ENCODE measurements around the gene DYNLT1.
"Not testable (repeated sequence)": the region's sequence is repeated elsewhere in the genome, so short reads cannot be mapped to it uniquely, and the experiment has no call there.

Gene DYNLT1

DNA sequence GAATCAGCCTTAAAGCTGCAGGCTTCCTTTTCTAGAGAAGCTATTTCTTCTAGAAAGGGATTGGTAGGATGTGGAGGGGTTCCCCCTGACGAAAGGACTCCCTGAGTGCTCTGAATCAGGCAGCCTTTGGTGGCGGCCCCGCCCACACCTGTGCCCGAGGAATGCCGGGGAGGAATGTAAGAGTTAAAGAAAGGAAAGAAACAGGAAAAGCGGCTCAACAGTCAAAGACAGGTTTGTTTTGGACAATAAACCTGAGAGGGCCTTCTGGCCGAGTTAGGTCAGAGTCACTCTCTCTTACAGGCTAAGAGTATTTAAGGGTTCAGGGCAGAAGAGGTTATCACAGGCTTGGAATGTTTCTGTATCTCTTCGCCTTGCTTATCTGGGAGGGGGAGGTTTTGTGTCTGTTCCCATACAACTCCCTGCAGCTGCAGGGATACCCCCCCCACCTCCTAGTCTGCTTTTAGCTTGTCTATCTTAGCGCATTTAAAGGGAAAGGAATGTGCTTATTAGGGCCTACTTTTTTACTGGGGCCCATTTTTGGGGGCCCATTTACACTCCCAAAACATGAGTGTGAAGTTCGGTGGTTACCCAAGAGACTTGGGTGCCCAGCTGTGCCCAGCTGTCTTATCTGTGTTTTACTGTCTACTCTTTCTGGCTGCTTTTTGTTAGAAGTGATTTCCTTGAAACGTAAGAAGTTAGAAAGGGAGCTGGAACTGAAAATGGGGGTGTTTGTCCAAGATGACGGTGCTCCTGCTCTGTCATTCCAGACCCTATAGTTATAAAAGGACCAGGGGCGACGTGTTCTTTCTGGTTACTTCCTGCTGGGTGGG lies 32.8 kb downstream of the DYNLT1 start:
- no peak overlapping the region for H3K27ac Mint-ChIP-seq
- no peak overlapping the region for H3K4me3 Mint-ChIP-seq
- peaks cover 4% of the 10 kb centered on the region for H3K9me3 Mint-ChIP-seq
- no peaks in the 10 kb centered on the region for H3K27me3 Mint-ChIP-seq (ENCODE audit: low read depth)
- H3K36me3 Mint-ChIP-seq (ENCODE audit: low read depth): peaks cover 67% of the 10 kb centered on the region
- no peaks in the 10 kb centered on the region for H3K4me1 Mint-ChIP-seq (ENCODE audit: low read depth)
- DNase-seq (ENCODE audit: low spot score): no peak

DNA sequence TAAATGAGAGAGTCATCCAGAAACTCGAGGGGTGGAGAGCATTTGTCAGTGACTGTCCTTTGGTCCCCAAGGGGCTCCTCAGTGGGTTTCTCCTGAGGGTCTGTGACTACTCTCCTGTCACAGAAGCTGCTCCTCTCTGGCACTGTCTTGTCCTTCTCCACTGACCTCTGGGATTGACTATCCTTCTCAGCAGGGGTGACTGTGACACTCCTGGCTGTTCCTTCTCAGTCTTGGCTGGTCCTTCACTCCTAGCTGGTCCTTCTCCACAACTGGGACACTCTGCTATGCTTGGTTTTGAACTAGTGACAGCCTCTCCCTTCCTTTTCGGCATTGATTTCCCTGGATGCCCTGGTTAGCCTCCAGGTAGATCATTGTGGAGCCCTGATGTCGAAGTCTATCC lies 33.5 kb downstream of the DYNLT1 start:
- H3K4me1 Mint-ChIP-seq (ENCODE audit: low read depth): no peaks in the 10 kb centered on the region
- H3K27ac Mint-ChIP-seq: no peak overlapping the region
- H3K36me3 Mint-ChIP-seq (ENCODE audit: low read depth): peaks cover 64% of the 10 kb centered on the region
- peaks cover 4% of the 10 kb centered on the region for H3K9me3 Mint-ChIP-seq
- no peak overlapping the region for H3K4me3 Mint-ChIP-seq
- no peak for DNase-seq (ENCODE audit: low spot score)
- H3K27me3 Mint-ChIP-seq (ENCODE audit: low read depth): no peaks in the 10 kb centered on the region

DNA sequence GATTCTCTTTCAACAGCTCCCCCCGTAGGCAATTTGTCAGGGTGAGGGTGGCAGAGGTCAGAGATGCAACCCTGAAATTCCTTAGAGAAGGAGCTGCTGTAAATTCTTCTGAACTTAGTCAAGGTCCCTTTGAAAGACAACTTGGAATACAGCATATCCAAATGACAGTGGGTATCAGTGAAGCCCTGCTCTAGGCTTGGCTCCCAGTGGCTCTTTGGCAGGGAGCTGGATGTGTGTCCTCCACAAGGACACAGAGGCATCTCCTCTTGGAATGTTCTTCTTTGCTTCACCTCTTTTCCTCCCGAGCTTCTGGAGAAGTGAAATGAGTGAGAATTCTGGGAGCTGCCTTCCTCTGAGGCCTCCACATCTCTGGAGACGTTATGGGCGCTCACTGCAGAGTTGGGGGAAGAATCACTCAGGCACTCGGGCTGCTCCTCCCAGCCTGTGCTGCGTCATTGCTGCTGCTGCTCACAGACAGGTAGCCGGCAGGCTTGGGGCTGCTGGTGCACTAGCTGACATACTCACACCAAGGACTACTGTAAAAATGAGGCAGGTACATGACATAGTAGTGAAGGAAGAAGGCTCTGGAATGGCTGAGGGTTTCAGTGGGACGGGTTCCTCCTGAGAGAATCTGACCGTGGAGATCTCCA lies 34.1 kb downstream of the DYNLT1 start:
- Mint-ChIP-seq H3K4me1 (ENCODE audit: low read depth) (peaks cover under 1% of the 10 kb centered on the region), H3K9me3 (peaks cover 4% of the 10 kb centered on the region), H3K4me3 (no peak overlapping the region), H3K36me3 (ENCODE audit: low read depth) (peaks cover 63% of the 10 kb centered on the region), H3K27ac (no peak overlapping the region), H3K27me3 (ENCODE audit: low read depth) (no peaks in the 10 kb centered on the region)
- DNase-seq (ENCODE audit: low spot score): no peak

DNA sequence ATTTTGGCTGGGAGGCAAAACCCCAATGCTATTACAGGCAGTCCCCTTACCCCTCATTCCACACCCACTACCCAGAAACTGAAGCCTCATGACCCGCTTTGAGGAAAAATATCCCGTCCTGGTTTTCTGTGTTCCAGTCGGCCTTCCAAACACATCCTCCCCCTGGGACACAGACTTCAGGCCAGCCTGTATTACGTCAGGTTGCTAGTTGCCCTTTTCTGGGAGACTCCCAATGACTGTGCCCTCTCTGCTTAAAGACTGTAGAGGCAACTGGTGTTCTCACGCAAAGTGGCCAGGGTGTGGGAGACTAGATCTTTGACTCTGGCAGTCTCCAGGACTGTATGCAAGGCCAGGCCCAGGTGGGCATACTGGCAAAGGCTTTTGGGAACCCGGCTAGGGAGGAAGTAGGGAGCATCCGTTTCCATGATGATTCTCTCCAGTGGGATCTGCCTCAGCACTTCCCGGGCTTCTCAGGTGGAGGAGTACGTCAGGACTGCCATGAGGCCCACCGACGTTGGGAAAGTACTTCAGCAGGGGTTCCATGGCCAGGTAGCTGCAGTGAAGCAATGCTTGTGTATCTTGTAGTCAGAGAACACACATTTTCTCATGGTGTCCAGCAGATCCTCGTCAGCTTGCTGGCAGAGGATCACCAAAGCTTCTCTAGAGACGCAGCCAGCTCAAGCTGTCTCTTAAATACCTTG lies 34.9 kb downstream of the DYNLT1 start:
- Mint-ChIP-seq H3K36me3 (ENCODE audit: low read depth) (peaks cover 57% of the 10 kb centered on the region), H3K27ac (no peak overlapping the region), H3K4me3 (no peak overlapping the region), H3K4me1 (ENCODE audit: low read depth) (peaks cover 3% of the 10 kb centered on the region), H3K27me3 (ENCODE audit: low read depth) (no peaks in the 10 kb centered on the region), H3K9me3 (no peaks in the 10 kb centered on the region)
- no peak for DNase-seq (ENCODE audit: low spot score)

DNA sequence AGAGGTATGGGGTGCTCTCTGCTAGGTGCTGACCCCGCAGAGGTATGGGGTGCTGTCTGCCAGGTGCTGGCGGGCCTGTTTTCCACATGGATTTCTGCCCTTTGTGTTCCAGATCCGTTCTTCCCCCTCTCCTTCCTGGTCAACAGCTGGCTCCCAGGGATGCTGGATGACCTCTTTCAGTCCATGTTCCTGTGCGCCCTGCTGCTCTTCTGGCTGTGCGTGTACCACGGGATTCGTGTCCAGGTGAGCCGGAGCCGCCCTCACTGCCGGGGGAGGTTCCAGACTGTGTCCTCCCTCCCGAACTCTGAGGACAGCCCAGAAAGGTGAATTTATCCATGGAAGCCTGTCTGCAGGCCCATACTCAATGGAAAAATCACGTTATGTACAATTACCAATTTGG lies 36.3 kb downstream of the DYNLT1 start:
- Mint-ChIP-seq H3K27ac (no peak overlapping the region), H3K27me3 (ENCODE audit: low read depth) (no peaks in the 10 kb centered on the region), H3K36me3 (ENCODE audit: low read depth) (peaks cover 55% of the 10 kb centered on the region), H3K4me1 (ENCODE audit: low read depth) (peaks cover 3% of the 10 kb centered on the region), H3K4me3 (no peak overlapping the region), H3K9me3 (no peaks in the 10 kb centered on the region)
- no peak for DNase-seq (ENCODE audit: low spot score)

DNA sequence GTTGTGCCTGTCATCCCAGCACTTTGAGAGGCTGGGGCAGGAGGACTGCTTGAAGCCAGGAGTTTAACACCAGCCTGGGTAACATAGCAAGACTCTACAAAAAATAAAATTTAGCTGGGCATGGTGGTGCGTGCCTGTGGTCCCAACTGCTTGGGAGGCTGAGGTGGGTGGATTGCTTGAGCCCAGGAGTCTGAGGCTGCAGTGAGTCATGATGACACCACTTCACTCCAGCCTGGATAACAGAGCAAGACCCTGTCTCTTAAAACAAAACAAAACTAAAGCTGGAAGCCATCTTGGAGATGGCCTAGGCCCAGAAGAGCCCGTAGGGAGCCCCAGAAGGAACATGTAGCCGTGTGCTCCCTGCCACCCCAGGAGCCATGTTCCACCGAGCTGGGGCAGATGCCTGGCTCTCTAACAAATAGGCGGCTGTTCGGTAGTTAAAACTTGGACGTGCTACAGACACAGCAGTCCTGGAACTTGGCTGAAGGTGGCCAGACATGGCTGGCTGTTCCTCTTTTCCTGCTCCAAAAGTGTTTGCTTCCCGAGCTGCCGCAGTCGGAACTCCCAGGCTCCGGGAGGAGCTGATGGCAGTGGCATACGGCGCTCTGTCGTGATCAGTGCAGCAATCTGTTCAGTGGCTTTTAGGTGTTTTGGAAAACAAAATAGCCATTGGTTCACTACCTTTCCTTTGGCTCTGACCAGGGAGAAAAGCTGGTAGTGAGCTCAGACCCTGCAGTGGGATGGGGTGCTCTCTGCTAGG lies 37.0 kb downstream of the DYNLT1 start:
- Mint-ChIP-seq H3K27me3 (ENCODE audit: low read depth) (no peaks in the 10 kb centered on the region), H3K36me3 (ENCODE audit: low read depth) (peaks cover 54% of the 10 kb centered on the region)

DNA sequence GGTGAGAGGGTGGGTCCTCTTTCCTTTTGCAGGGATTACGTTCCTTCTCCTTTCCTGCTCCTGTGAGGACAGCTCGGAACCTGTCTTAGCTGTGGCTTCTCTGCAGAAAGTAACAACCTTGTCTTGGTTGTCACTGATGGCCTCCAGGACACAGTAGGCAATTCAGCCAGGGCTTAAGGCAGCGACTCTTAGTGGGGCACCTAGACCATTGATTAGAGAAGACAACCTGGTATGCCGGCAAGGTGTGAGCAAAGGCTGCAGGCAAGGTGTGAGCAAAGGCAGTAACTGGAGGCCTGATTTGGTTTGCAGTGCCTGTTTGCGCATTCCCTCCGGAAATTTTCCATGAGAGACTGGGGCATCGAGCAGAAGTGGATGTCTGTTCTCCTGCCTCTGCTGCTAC lies 37.6 kb downstream of the DYNLT1 start:
- no peak for DNase-seq (ENCODE audit: low spot score)
- Mint-ChIP-seq H3K4me3 (no peak overlapping the region), H3K4me1 (ENCODE audit: low read depth) (peaks cover 3% of the 10 kb centered on the region), H3K9me3 (no peaks in the 10 kb centered on the region), H3K27me3 (ENCODE audit: low read depth) (no peaks in the 10 kb centered on the region), H3K36me3 (ENCODE audit: low read depth) (peaks cover 47% of the 10 kb centered on the region), H3K27ac (no peak overlapping the region)

More for the DNA sequence above, 37.0 kb downstream of the DYNLT1 start:
- H3K27ac Mint-ChIP-seq: no peak overlapping the region
- H3K9me3 Mint-ChIP-seq: no peaks in the 10 kb centered on the region
- no peak for DNase-seq (ENCODE audit: low spot score)
- no peak overlapping the region for H3K4me3 Mint-ChIP-seq
- peaks cover 3% of the 10 kb centered on the region for H3K4me1 Mint-ChIP-seq (ENCODE audit: low read depth)

DNA sequence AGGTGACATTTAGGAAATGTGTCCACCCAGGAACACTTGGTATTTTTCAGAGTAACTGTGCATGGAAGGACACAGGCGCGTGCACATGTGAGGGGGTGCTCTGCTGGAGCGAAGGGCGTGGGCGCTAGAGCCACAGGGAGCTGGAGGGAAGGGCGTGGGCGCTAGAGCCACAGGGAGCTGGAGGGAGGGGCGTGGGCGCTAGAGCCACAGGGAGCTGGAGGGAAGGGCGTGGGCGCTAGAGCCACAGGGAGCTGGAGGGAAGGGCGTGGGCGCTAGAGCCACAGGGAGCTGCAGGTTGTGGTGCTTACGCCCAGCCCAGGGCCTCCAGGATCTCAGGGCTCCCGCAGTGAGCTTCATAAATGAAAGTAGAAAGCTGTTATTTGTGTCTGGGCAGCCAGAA lies 38.5 kb downstream of the DYNLT1 start:
- DNase-seq (ENCODE audit: low spot score); H3K9me3 Mint-ChIP-seq; H3K4me3 Mint-ChIP-seq; H3K4me1 Mint-ChIP-seq (ENCODE audit: low read depth); H3K27me3 Mint-ChIP-seq (ENCODE audit: low read depth): not testable (repeated sequence)
- Mint-ChIP-seq H3K36me3 (ENCODE audit: low read depth) (peaks cover 41% of the 10 kb centered on the region), H3K27ac (peak overlapping the region; percentile 59)

DNA sequence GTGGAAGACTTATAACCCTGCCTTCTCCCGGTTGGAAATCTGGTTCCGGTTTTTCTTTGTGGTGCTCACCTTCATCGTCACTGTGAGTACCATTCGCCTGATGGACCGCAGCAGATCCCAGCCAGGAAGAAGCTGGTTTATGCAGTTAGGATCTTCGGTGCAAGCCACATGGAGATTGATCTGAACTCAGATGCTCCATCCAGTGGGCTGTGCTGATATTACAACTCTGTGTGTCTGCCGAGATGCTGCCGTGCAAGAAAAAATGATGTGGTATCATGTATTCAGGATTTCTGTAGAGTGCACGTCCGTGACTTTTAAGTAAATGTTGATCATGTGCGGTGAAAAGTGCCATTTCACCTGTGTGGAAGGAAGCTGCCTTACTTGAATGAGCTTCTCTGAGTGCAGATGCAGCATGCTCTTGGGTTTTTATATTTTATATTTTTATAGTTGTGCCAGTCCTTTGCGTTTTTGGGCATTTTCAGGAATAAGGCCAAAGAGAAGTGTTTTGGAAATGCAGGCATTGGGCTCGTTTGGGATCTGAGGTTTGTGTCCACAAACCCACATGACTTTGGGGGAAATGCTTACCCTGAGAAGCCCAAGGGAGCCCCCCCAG lies 39.2 kb downstream of the DYNLT1 start:
- Mint-ChIP-seq H3K27ac (peak overlapping the region; percentile 59), H3K27me3 (ENCODE audit: low read depth) (no peaks in the 10 kb centered on the region), H3K9me3 (no peaks in the 10 kb centered on the region), H3K36me3 (ENCODE audit: low read depth) (peaks cover 43% of the 10 kb centered on the region), H3K4me1 (ENCODE audit: low read depth) (peaks cover 3% of the 10 kb centered on the region), H3K4me3 (no peak overlapping the region)
- DNase-seq (ENCODE audit: low spot score): peak; percentile 36

DNA sequence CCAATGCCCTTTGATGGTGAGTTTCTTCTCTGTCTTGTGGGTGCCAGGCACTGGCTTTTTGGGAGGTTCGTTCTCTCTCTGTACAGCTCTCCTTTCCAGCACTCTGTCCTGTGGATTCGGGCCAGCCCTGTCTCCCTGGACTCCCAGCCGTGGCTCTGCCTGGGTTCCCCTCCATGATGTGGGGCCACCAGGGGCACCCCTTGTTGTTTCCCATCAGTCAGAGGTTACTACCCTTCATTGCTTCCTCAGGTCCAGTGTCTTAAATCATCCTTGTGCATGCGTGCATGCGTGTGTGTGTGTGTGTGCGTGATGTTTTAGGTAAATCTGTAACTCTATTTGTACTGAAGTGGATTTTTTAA lies 40.5 kb downstream of the DYNLT1 start:
- H3K27ac Mint-ChIP-seq: no peak overlapping the region
- no peaks in the 10 kb centered on the region for H3K9me3 Mint-ChIP-seq
- DNase-seq (ENCODE audit: low spot score): no peak
- peaks cover 40% of the 10 kb centered on the region for H3K36me3 Mint-ChIP-seq (ENCODE audit: low read depth)
- H3K27me3 Mint-ChIP-seq (ENCODE audit: low read depth): no peaks in the 10 kb centered on the region
- peaks cover 3% of the 10 kb centered on the region for H3K4me1 Mint-ChIP-seq (ENCODE audit: low read depth)
- H3K4me3 Mint-ChIP-seq: no peak overlapping the region

DNA sequence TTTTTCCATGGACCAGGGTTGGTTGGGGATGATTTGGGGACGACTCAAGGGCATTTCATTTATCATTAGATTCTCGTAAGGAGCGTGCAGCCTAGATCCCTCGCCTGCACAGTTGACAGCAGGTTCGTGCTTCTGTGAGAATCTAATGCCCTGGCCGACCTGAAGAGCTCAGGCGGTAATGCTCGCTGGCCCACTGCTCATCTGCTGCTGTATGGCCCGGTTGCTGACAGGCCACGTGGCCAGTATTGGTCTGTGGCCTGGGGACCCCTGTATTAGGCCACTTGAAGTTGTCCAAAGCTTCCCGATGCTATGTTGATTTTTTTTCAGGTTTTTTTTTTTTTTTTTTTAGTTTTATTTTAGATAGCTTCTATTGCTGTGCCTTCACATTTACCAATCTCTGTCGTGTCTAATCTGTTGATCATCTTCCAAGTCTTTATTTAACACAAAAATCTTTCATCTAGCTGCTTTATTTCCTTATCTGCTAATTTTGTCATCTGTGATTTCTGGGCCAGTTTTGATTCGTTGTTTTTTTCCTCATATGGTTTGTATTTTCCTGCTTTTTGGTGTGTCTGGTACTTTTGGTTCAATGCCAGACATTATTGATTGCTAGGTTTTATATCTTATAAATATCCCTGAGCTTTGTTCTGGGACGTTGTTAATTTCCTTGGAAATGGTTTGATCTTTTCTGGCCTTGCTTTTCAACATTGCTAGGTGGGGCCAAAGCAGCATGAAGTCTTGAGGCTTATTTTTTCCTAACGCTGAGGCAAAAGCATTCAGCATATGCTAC lies 41.1 kb downstream of the DYNLT1 start:
- Mint-ChIP-seq H3K9me3 (no peaks in the 10 kb centered on the region), H3K27ac (no peak overlapping the region)

DNA sequence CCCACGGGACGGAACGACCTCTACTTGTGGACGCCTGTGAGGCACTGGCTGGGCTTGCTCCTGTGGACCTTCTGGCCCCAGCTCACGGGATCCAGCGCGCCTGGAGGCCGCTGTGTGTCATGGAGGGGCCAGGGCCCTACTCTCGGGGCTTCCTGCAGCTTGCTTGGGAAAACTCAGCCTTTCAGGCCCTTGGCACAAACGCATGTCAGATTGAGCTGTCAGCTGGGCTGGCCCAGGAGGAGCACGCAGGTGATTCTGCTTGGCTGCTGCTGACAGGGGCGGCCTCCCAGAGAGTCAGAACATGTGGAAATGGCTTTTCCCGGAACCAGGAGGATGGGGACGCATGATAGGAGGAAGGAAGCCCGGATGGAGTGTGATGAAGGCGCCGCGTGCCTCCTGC lies 44.9 kb downstream of the DYNLT1 start:
- no peak for DNase-seq (ENCODE audit: low spot score)
- no peaks in the 10 kb centered on the region for H3K9me3 Mint-ChIP-seq
- H3K4me1 Mint-ChIP-seq (ENCODE audit: low read depth): no peaks in the 10 kb centered on the region
- peaks cover 45% of the 10 kb centered on the region for H3K36me3 Mint-ChIP-seq (ENCODE audit: low read depth)
- no peak overlapping the region for H3K27ac Mint-ChIP-seq
- H3K27me3 Mint-ChIP-seq (ENCODE audit: low read depth): no peaks in the 10 kb centered on the region
- H3K4me3 Mint-ChIP-seq: no peak overlapping the region

More for the DNA sequence above, 41.1 kb downstream of the DYNLT1 start:
- Mint-ChIP-seq H3K4me3 (no peak overlapping the region), H3K36me3 (ENCODE audit: low read depth) (peaks cover 40% of the 10 kb centered on the region), H3K4me1 (ENCODE audit: low read depth) (peaks cover 3% of the 10 kb centered on the region), H3K27me3 (ENCODE audit: low read depth) (no peaks in the 10 kb centered on the region)
- no peak for DNase-seq (ENCODE audit: low spot score)

DNA sequence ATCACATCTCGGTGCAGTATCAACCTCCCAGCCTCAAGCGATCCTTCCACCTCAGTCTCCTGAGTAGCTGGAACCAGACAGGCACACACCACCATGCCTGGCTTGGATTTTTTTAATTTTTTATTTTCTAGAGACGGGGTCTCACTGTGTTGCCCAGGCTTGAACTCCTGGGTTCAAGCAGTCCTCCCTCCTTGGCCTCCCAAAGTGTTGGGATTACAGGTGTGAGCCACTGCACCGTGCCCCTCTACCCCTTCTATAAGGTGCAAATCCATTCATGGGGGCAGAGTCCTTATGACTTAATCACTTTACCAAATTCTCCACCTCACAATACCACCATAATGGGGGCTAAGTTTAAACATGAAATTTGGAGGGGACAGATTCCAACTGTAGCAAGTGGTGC lies 47.0 kb downstream of the DYNLT1 start:
- H3K27me3 Mint-ChIP-seq (ENCODE audit: low read depth): no peaks in the 10 kb centered on the region
- no peak overlapping the region for H3K27ac Mint-ChIP-seq
- peaks cover 51% of the 10 kb centered on the region for H3K36me3 Mint-ChIP-seq (ENCODE audit: low read depth)
- no peak for DNase-seq (ENCODE audit: low spot score)
- H3K9me3 Mint-ChIP-seq: no peaks in the 10 kb centered on the region
- no peaks in the 10 kb centered on the region for H3K4me1 Mint-ChIP-seq (ENCODE audit: low read depth)
- H3K4me3 Mint-ChIP-seq: no peak overlapping the region

Measured in T-helper 2 cell treated with Interferon-gamma antibody and Interleukin-4, amounts not matched to agents 5 μg/mL and 100 μg/mL, for 36 hours (primary cell).